Astrocyte (in vitro differentiated cells and primary cell): ENCODE measurements around the gene ENAM.

Experiments used
- EZH2 ChIP-seq: IDR thresholded peaks from 2 replicates; pipeline ENCODE4 v1.6.1; 2012; ENCODE audit warnings: mild to moderate bottlenecking, low read length, inconsistent platforms; ENCODE audit not compliant: insufficient read depth
- TF ChIP-seq, protein P1 (sequence below): IDR thresholded peaks from 2 replicates; pipeline ENCODE4 v1.5.1; 2011; ENCODE audit warnings: low read depth, mild to moderate bottlenecking, inconsistent platforms, low read length, moderate library complexity; ENCODE audit not compliant: insufficient read depth

DNA sequence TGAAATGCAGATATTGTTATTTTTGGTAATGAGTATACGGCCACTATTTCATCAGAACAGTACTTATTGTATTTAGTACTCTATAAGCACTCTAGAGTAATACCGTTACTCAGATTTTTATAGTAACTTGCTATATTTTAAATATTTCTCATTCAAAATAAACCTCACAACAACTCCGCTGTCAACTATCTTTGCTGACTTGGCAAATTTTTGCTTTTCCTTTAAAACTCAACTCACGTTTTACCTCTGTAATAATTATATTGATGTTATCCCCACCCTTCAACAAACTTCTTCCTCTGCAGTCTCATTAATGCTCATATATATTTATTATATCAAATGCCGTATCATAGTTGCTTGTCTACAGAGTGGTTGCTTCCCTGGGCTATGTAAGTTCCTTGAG is 28.8 kb downstream of the ENAM start:
- TF ChIP-seq, protein P1, sequence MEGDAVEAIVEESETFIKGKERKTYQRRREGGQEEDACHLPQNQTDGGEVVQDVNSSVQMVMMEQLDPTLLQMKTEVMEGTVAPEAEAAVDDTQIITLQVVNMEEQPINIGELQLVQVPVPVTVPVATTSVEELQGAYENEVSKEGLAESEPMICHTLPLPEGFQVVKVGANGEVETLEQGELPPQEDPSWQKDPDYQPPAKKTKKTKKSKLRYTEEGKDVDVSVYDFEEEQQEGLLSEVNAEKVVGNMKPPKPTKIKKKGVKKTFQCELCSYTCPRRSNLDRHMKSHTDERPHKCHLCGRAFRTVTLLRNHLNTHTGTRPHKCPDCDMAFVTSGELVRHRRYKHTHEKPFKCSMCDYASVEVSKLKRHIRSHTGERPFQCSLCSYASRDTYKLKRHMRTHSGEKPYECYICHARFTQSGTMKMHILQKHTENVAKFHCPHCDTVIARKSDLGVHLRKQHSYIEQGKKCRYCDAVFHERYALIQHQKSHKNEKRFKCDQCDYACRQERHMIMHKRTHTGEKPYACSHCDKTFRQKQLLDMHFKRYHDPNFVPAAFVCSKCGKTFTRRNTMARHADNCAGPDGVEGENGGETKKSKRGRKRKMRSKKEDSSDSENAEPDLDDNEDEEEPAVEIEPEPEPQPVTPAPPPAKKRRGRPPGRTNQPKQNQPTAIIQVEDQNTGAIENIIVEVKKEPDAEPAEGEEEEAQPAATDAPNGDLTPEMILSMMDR, result no peak
- no peak for TF ChIP-seq EZH2
